ENCODE measurements around the gene PLA2G4D.
"Not testable (repeated sequence)": the region's sequence is repeated elsewhere in the genome, so short reads cannot be mapped to it uniquely, and the experiment has no call there.

PLA2G4D gene

DNA sequence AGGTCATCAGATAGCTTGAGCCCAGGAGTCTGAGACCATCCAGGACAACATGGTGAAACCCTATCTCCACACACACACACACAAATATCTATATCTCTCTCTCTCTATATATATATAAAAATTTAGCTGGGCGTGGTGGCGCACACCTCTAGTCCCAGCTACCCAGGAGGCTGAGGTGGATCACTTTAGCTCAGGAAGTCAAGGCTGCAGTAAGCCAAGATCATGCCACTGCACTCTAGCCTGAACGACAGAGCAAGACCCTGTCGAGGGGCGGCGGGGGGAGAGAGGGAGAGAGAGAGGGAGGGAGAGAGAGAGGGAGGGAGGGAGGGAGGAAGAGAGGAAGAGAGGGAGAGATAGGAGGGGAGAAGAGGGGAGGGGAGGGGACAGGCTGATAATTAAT, 34.1 kb upstream of the PLA2G4D start:
- DNase-seq: no peak

DNA sequence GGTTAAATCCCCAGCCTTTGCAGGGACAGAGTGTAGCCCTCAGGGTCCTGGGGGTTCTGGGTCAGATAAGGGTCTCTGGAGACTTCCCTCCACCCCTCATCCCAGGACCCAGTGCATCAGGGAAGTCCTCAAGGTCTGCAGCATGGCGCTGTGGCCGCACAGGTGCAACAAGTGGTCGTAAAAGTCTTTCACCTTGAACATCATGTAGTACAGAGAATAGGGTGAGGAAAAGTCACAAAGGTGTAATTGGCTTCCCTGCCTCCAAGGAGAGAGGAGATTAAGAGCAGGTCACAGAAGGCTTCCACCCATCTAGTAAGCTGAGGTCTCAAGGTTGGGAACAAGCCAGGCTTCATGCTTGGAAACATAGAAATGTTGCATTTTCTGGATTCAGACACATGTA, 29.2 kb upstream of the PLA2G4D start:
- no peak for DNase-seq

DNA sequence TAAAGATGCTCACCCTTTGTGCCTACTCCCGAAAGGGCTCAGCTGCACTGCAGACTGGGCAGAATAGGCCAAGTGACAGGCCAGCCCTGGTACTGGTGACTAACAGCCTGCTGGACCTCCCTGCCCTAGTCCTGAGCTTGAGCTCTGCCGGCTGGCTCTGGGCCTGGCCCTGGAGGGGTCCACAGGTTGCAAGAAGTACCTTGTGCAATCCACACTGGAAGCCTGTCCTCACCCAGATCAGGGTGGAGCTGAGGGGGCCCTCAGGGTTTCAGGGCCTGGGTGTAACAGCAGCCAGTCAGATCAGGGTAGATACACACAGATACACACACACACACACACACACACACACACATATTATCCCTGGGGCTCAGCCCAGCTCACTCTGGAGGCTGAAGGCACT, 27.3 kb upstream of the PLA2G4D start:
- no peak for DNase-seq

DNA sequence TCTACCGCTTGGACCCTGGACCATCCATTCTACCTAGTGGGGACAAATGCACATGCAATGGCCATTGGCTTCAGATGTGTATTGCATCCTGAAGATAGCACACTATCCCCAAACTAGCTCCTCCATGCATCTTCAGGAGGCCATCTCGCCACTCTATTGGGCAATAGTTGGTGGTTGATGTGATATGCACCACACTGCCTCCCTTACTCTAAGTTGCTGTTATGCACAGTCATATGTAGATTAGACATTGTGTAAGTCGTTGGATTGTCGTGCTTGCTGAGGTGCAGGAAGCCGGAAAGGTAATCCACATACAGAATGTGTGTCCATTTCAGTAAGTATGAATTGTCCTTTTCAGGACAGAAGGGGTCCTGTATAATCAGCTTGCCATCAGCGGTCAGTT, 26.7 kb upstream of the PLA2G4D start:
- peak in 1 of 4 experiments; percentile 37 for DNase-seq

DNA sequence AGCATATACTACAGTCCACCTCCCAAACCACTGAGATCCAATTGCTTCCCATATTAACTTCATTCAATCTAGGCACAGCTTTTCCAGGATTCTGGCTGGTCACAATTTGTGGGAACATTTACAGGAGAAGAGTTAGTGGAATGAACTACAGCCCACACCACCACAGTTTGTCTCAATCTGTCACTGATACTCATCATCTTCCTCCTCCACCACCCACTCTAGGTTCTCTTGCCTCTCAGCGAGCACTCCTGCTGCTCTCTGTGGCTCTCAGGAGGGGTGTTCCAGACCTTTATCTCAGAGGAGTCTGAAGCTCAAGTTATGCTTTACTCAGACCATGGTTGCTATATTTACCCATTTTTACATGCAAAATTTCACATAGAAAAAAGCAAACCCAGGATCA, 25.9 kb upstream of the PLA2G4D start:
- DNase-seq: no peak

DNA sequence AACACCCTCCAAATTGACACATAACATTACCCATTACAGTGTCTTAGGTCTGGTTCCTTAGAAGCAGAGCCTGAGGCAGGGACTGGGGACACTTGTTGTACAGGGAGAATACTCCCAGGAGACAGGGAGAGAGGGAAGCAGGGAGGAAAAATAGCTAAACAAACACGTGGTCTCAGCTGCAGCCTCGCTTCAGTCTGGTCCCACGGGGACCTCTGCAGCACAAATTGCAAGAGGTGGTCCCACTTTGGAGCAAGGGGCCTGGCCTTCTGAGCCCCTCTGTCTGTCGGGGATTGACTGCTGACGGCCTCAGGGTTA, 25.0 kb upstream of the PLA2G4D start:
- no peak for DNase-seq

DNA sequence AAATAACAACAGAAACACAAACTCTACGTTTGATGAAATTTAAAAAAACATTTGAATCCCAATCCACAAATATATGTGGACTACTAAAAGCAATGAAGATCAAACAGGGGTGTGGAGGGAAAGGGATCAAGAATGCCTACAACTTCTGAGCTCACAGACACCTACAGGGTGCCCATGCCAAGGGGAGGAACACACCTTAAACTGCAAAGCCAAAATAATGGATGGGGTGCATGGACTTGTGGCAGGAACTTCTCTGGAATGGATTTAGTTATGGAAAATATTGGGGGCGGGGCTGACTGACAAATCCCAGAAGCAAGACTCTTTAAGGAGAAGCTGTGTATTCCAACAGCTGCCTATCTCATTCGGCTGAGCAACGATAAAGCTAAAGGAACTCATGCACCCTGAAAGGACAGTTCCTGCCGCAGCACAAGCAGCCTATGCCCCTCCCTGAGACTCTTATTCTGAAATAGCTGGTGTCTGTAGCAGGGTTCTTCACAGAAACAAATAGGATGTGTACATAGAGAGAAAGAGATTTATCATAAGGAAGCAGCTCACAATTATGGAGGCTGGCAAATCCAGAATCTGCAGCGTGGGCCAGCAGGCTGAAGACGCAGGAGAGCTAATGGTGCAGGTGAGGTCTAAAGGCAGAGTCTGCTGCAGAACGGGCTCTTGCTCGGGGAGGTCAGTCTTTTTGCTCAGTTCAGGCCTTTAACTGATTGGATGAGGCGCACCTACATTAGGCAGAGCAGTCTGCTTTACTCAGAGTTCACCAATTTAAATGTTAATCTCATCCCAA, 24.5 kb upstream of the PLA2G4D start:
- DNase-seq: peak in 1 of 4 experiments; percentile 48

DNA sequence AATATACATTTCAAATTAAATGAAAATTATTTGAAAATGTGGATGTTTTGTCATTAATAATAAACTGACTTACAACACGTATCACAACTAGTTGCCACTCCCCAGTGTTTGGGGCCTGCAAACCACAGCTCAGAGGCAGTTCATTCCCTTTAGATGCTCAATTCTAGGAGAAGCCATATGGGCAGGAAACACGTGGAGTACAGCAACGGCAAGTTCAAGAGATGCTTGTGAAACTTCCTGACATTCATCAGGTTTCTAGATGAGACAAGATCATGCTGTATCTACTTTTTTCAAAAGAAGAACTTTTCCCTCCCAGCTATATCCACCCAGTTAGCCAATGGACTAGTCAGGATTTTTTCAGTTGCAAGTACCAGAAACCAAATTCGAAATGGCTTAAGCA, 17.6 kb upstream of the PLA2G4D start:
- DNase-seq: peak; percentile 50 to 76 (median 64)

DNA sequence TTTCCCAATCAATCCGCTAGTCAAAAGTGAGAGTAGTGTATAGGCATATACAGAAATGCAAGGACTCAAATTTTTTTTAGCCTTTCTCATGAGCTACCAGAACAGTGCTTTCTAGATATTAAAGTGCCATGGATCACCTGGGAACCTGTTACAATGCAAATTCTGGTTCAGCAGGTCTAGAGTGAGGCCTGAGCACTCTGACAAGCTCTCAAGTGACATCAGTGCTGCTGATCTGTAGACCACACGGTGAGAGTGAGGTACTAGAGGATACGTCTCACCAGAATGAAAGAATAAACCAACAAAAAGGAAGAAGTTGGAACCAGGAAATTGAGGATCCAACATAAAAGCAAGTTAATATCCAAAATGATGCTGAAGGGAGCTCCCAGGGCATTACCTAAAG, 16.0 kb upstream of the PLA2G4D start:
- DNase-seq: no peak

DNA sequence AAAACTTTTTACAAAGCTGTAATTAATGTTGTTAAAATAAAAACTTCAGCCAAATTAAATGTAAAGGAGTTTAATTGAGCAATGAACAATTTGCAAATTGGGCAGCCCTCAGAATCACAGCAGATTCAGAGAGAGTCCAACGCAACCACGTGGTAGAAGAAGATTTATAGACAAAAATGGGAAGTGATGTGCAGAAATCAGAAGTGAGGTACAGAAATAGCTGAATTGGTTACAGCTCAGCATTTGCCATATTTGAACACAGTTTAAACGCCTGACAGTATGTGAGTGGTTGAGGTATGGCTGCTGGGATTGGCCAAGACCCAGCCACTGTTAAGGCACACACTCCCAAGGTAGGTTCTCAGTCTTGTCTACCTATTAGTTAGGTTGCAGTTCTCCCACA, 14.4 kb upstream of the PLA2G4D start:
- DNase-seq: peak; percentile 38 to 68 (median 56)

DNA sequence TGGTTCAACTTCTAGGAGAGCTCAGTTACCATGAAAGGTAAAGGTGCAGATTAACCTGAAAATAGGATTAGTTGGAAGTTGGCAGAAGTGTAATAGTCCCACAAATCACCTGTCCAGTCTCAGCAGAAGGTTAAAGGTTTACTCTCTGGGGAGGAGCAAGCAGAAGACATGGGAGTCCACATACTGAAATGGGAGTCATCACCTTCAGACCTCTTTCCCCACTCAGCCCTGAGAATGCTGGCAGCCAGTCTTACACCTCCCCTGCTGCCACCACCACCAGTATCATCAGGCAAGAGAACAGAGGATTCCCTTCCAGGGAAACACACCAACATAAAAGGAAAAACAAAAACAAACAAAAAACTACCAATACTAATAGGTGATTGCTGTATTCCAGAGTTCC, 13.8 kb upstream of the PLA2G4D start:
- no peak for DNase-seq

DNA sequence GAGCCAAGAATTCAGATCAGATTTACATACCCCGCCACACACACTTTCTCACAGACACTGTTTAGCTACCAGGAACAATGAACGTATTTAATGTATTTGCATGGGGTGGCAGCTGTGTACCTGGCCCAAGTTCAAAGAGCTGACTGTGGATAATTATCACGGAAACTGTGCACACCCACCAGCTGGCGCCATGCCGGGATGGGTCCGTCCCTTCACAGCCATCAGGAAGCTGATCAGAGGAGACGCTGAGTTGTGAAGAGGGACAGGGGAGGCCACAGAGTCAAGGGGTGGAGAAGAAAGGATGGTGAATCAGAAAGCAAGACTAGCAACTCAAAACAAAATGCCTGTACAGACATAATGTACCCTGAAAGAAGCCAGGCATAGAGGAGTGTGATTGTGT, 13.1 kb upstream of the PLA2G4D start:
- peak in 1 of 4 experiments; percentile 1 for DNase-seq

DNA sequence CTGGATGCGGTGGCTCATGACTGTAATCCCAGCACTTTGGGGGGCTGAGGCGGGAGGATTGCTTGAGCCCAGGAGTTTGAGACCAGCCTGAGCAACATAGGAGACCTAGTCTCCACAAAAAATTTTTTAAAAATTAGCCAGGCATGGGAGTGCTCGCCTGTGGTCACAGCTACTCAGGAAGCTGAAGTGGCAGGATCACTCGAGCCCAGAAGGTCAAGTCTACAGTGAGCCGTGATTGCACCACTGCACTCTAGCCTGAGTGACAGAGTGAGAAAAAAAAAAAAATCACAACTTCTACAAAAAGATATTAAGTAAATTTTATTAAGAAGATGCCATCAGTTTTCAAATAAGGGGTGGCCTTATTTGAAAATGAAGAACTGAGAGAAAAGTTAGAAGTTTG, 11.9 kb upstream of the PLA2G4D start:
- DNase-seq: peak; percentile 52 to 69 (median 67)

DNA sequence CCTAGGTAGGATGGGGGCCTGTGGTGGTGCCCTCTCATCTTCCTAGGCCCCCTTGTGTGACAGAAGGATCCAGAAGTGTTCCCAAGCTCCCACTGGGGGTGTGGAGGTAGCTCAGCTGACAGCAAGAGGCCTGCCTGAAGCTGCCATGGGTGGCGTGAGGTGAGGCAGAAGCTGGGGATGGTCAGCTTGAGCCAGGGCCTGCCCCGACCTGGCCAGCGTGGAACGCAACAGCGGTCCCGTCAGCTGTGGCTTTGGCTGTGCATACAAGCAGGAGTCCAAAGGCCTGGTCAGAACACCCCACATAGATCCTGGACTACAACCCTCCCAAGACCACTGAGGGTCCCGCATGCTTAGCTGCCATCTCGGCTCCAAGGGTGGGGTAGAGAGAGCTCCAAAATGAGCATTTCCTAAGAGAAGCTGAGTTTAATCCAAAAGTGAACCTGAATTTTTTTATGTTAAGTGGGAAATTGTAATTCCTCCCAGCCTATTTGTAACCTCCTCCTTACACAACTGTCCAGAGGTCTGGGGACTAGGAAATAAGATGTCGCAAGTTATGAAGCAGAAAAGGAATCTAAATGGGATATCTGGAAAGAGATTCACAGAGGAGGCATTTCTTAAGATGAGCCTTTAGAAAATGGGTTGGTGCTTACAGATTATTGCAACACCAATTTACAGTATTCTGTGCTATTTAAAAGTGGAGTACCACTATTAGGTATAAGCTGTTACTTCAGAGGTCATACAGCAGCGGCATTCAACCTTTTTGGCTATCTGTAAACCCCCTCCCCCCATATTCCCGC, 9.9 kb upstream of the PLA2G4D start:
- peak in 1 of 4 experiments; percentile 19 for DNase-seq

DNA sequence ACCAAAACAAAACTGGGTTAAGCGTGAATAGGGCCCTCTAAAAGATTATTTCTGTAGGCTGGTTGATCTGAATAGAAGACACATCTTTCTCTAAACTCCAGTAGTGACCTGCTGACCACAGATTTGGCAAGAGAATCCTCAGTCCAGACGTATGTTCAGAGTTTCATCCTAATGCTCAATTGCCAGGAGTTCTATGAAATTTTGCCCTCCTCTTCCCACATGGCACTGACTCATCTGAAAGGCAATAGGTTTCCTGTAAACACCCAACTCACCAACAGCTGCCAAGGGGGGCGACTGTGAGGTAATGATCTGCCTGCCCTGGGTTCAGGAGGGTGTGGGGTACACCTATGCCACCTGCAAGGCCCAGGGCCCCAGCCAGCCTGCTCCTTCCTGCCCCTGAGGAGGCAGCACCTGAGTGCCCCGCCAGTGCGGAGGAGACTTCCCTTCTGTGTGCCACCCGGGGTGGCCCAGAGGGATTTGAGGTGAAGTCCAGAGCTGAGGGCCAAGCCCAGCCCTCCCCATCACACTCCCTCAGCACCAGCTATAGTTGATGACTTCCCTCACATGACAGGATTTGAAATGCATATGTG, 8.4 kb upstream of the PLA2G4D start:
- DNase-seq: peak in 3 of 4 experiments; percentile 36 to 49 (median 37)

DNA sequence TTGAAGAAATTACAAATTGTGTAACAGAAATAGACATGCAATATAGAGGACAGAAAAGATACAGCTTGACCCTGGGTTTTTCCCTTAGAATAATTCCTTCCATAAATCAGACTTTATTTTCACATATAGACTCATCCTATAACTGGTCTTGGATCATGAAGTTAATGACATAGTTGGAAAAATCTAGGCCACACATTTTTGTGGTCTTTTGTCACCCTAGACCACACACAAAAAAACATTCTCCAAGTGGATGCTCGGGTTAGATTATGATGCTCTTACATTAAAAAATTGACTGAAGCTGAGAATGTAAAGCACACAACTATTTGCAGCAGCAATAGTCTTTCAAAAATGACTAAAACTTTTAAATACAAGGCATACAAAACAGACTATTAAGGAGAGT, 7.5 kb upstream of the PLA2G4D start:
- no peak for DNase-seq

DNA sequence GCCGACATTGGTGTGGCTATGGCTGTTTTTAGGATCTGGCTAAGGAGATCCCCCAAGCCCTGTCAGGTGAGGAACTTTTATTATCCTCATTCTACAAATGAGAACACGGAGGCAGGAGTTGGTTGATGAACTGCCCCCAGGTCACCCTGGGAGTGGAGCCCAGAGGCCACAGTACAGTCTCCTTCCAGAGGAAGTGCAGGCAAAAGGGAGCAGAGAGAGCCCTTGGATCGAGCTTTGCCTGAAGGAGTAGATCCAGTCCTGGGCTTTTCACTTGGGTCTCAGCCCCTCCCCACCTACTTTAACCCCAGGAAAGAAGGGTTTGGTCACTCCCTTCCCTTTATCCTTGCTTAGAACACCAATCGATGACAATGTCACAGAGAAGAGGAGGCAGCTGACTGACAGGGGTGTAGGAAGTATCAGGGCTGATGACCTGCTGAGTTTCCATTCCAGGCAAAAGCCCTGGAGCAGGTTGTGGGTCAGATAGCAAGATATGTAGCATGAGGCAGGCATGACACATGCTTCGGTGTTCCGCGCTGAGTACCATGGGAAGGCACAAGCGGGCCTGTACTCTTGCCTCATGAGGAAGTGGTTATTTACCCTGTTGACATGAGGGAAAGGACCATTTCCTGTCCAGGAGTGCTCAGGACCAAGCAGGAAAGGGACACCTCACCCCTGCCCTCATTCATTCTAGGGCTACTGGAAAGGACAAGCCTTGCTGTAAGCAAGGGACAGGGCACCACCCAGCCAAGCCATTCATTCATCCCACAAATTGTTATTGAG, 5.8 kb upstream of the PLA2G4D start:
- DNase-seq: peak; percentile 55 to 71 (median 62)

DNA sequence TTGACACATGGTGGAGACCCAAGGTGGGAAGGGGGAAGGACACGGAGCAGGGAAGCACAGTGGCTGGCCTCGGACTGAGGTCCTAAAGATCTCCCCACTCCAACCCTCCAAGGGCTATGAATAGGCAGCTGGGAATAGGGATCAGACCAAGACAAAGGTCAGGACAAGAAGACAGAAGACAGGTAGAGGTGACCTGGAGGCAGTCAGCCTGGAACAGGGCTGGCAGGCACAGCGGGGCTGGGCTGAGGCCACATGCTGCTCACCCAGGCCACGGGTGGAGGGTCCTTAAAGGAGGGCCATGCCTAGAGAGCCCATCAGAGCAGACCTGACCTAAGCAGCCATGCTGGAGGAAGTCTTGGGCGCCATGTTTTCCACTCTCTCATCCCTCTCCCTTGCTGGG, 2.7 kb upstream of the PLA2G4D start:
- DNase-seq: no peak

DNA sequence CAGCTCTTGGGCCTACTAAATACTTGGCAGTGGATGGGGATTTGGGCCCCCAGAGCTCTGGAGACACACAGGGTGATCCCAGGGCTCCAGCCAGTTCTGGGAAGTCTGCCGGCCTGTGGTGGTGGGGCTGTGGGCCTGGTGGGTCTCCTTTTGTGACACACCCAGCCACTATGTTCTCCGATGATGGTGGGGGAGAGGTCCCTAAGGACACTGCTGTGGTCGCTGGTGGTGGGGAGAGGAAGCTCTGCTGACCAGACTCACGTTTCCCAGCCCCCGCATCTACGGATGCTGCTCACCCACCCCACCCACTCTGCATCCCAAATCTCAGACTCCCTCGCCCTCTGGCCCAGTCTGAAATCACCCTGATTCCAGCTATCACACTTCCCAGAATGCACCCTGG, 396 bp downstream of the PLA2G4D start:
- DNase-seq: no peak

DNA sequence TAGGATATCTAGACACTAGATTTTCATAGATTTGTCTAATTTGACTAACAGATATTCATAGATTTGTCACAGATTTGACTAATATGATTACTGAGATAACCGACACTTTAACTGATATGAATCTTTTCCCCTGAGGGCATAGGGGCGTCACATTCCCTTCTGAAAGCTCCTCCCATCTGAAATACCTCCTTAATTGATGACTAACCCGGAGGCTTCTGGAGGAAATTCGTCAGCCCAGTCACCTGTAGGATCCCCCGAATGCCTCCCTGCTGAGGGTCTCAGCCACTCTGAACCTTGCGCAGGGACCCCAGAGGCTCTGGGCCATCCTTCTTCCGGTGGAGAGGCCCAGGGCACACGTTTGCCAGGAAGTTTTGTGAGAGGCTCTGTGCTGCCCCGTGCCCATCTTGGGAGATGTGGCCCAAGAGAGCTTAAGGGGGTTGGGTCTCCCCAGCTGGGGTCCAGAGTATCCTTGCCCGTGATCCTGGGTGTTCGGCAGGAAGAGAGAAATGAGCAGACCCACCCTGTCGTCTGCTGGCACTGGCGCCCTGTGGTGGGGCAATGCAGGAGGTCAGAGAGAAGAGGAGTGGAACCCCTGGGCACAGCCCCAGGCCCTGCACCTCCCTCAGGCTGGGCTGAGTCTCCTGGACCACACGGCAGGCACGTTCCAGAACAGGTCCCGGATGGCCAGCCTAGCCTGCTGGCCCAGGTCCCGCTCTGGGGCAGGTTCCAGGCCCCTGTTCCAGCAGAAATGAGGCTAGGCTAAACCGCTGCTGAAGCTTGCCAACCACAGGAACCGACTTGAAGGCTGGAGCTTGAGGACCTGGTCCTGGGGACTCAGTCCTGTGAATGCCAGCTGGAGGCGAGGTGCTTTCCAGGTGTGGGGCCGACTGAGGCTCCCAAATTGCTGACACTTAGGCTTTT, 1.7 kb downstream of the PLA2G4D start:
- no peak for DNase-seq

DNA sequence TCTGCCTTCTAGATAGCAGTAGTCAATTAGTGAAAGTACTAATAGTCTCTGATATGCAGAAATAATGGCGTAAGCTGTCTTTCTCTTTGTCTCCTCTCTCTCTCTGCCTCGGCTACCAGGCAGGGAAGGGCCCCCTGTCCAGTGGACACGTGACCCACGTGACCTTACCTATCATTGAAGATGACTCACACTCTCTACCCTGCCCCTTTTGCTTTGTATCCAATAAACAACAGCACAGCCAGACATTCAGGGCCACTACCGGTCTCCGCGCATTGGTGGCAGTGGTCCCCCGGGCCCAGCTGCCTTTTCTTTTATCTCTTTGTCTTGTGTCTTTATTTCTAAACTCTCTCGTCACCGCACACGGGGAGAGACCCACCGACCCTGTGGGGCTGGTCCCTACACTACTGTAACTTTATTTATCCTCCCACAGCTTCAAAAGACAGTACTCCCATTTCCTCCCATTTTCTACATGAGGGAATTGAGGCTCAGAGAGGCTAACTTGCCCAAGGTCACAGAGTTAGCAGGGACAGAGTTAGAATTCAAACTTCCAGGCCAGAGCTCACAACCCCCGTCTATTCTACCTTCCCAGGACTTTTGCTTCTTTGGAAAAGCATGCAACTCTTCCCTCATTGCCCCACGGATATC, 2.5 kb downstream of the PLA2G4D start:
- not testable (repeated sequence) for DNase-seq

Data from suppressor macrophage (primary cell).